Caki2 (cell line): ENCODE data around the gene EPB41L1. TPM values are rescaled to one million over a fixed set of nuclear protein-coding genes. Genes with fewer than 3 reads are reported as not detected.
A peak's percentile ranks its signal among the peaks of the same experiment; 100 is the strongest.

Source experiments
- DNase-seq: peaks from one replicate; pipeline ENCODE4 v3.0.0-alpha.2; 2015; ENCODE audit warnings: low read depth
- in situ Hi-C: cut with HindIII; loops from 2 replicates; pipeline ENCODE4 v1.10.0; 2016; ENCODE audit warnings: low sequenced_read_pairs, low pct_unique_long_range_greater_than_20kb, mixed read lengths
- total RNA-seq: library from RNA; depleted of rRNA; stranded (reverse); fragments of >200 nt; shearing (Covaris generic); gene quantifications from 2 replicates; pipeline ENCODE4 v1.2.3, GENCODE V29; 2014; ENCODE audit warnings: low replicate concordance

Gene EPB41L1
- total RNA-seq, 1 experiment from 2014 or later: 54.4 TPM

GRCh38 chr20:36179170-36179945 is 24.8 kb downstream of the EPB41L1 start:
- in situ Hi-C loops: no loop called here
- no peak for DNase-seq

- no peak for DNase-seq
- in situ Hi-C loops: no loop called here
Observed at GRCh38 chr20:36180323-36180722, 25.8 kb downstream of the EPB41L1 start.

- in situ Hi-C loops: no loop called here
- DNase-seq: peak; percentile 26
Observed at GRCh38 chr20:36181934-36182603, 27.5 kb downstream of the EPB41L1 start.

GRCh38 chr20:36182604-36183154 is 28.1 kb downstream of the EPB41L1 start:
- in situ Hi-C loops: no loop called here
- no peak for DNase-seq

GRCh38 chr20:36183155-36183944 is 28.8 kb downstream of the EPB41L1 start:
- DNase-seq: no peak
- in situ Hi-C loops: no loop called here

- no peak for DNase-seq
- in situ Hi-C loops: no loop called here
Observed at GRCh38 chr20:36184816-36185776, 30.6 kb downstream of the EPB41L1 start.

- no peak for DNase-seq
- in situ Hi-C loops: no loop called here
Observed at GRCh38 chr20:36193977-36194712, 39.6 kb downstream of the EPB41L1 start.

- DNase-seq: no peak
- in situ Hi-C loops: no loop called here
Observed at GRCh38 chr20:36196676-36197075, 42.1 kb downstream of the EPB41L1 start.

- in situ Hi-C loops: no loop called here
- no peak for DNase-seq
Observed at GRCh38 chr20:36197271-36197670, 42.7 kb downstream of the EPB41L1 start.

GRCh38 chr20:36199345-36200257 is 45.1 kb downstream of the EPB41L1 start:
- in situ Hi-C loops: no loop called here
- peak; percentile 60 for DNase-seq

- no peak for DNase-seq
- in situ Hi-C loops: no loop called here
Observed at GRCh38 chr20:36200451-36200850, 45.9 kb downstream of the EPB41L1 start.

- in situ Hi-C loops: no loop called here
- no peak for DNase-seq
Observed at GRCh38 chr20:36201198-36201597, 46.7 kb downstream of the EPB41L1 start.

GRCh38 chr20:36202891-36203338 is 48.4 kb downstream of the EPB41L1 start:
- in situ Hi-C loops: no loop called here
- peak; percentile 38 for DNase-seq

- DNase-seq: no peak
- in situ Hi-C loops: no loop called here
Observed at GRCh38 chr20:36203861-36204260, 49.3 kb downstream of the EPB41L1 start.

- in situ Hi-C loops: no loop called here
- no peak for DNase-seq
Observed at GRCh38 chr20:36205026-36205425, 50.5 kb downstream of the EPB41L1 start.

- in situ Hi-C loops: no loop called here
- DNase-seq: no peak
Observed at GRCh38 chr20:36206068-36206467, 51.5 kb downstream of the EPB41L1 start.
